Measurements from ENCODE around the gene FARP2. TPM values are rescaled to one million over a fixed set of nuclear protein-coding genes. Genes with fewer than 3 reads are reported as not detected.

Gene FARP2
- total RNA-seq, 4 donors from 2014 or later = 42.7 to 229 (median 93.2) TPM

DNA sequence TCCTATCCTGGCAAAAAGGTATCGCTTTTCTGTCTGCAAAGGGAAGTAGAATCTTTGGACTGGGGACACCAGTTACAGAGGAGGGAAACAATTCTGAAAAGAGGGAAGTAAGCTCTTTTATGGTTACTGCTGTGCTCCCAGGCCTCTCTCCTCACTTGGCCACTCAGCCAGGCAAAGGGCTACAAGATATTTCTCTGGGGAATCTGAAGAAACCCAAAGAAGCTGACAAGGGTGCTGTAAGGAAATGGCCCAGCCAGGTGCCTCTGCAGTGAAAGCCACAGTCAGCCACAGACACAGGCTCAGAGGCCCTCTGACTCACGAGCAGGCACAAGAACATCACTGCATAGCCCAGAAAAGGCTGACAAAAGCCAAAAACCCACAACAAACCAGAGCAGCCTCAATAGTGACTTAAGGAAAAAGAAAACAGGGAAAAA is 46.4 kb upstream of the FARP2 start:
- H3K36me3 ChIP-seq = no peaks in the 10 kb centered on the region
- peak overlapping the region in 1 of 4 donors; percentile 2 for H3K27ac ChIP-seq
- no peak for DNase-seq (ENCODE audit: low spot score in 2 of 2)
- H3K4me3 ChIP-seq = no peak overlapping the region
- no peaks in the 10 kb centered on the region for H3K27me3 ChIP-seq
- 59 to 76% methylated on average over 2 of the region's 2 CpGs for WGBS, 2 donors
- H3K4me1 ChIP-seq = peaks cover 0 to 58% (median 20%) of the 10 kb centered on the region in 4 donors
- H3K9me3 ChIP-seq = no peaks in the 10 kb centered on the region
- TF ChIP-seq POLR2A (IDR thresholded peaks at IDR 0.05) (no peak), EP300 (IDR thresholded peaks at IDR 0.05) (no peak)
- TF ChIP-seq, protein P1, sequence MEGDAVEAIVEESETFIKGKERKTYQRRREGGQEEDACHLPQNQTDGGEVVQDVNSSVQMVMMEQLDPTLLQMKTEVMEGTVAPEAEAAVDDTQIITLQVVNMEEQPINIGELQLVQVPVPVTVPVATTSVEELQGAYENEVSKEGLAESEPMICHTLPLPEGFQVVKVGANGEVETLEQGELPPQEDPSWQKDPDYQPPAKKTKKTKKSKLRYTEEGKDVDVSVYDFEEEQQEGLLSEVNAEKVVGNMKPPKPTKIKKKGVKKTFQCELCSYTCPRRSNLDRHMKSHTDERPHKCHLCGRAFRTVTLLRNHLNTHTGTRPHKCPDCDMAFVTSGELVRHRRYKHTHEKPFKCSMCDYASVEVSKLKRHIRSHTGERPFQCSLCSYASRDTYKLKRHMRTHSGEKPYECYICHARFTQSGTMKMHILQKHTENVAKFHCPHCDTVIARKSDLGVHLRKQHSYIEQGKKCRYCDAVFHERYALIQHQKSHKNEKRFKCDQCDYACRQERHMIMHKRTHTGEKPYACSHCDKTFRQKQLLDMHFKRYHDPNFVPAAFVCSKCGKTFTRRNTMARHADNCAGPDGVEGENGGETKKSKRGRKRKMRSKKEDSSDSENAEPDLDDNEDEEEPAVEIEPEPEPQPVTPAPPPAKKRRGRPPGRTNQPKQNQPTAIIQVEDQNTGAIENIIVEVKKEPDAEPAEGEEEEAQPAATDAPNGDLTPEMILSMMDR (IDR thresholded peaks at IDR 0.05) = no peak

DNA sequence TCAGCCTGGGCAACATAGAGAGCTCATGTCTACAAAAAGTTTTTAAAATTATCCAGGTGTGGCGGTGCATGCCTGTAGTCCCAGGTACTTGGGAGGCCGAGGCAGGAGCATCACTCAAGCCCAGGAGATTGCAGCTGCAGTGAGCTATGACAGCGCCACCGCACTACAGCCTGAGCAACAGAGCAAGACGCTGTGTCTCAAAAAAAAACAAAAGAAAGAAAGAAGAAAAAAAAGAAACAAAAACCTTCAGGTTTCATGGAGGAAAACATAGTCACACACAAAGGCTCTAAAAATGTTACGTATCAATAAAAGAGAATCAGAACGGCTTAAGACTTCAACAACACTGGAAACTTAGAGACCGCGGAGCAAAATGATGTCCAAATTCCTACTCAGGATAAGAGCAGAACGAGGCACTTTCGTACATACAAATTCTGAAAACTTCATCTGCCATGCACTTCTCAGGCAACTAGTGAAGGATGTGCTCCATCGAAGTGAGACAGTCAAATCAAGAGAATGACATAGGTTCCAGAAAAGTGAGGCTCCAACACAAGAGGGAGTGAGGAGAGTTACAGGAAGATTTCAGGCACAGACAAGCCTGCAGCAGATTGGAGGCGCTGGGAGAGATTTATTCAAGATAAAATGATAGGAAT is 45.0 kb upstream of the FARP2 start:
- Histone ChIP-seq H3K36me3 (no peaks in the 10 kb centered on the region), H3K4me1 (peaks cover 0 to 51% (median 20%) of the 10 kb centered on the region in 4 donors), H3K27me3 (no peaks in the 10 kb centered on the region), H3K27ac (no peak overlapping the region), H3K9me3 (no peaks in the 10 kb centered on the region), H3K4me3 (no peak overlapping the region)
- 89 to 90% methylated on average over 13 of the region's 13 CpGs for WGBS, 2 donors
- DNase-seq (ENCODE audit: low spot score in 2 of 2) = no peak
- TF ChIP-seq EP300 (IDR thresholded peaks at IDR 0.05) = no peak
- no peak for TF ChIP-seq POLR2A (IDR thresholded peaks at IDR 0.05)
- TF ChIP-seq, protein P1 (IDR thresholded peaks at IDR 0.05) = no peak

DNA sequence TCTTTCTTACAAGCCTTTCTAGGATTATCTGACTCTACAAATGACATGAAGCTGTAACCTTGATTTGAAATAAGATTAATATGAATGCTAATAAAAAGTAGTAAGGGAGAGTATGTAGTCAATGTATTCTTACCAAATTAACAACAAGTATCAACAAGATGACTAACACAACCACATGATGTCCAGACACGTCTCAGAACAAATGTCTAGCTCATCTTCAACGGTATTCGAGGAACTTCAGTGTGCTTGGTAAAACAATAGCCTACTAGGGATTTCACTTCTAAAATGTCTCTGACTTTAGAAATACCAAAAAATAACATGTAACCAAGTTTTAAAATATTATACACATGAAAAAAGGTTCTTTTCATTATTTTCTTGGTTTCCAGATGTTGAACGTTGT is 44.0 kb upstream of the FARP2 start:
- Histone ChIP-seq H3K4me3 (no peak overlapping the region), H3K27ac (no peak overlapping the region), H3K36me3 (no peaks in the 10 kb centered on the region), H3K9me3 (no peaks in the 10 kb centered on the region), H3K27me3 (no peaks in the 10 kb centered on the region), H3K4me1 (peaks cover 0 to 57% (median 23%) of the 10 kb centered on the region in 4 donors)
- TF ChIP-seq EP300 (IDR thresholded peaks at IDR 0.05) = no peak
- TF ChIP-seq, protein P1 (IDR thresholded peaks at IDR 0.05) = no peak
- DNase-seq (ENCODE audit: low spot score in 2 of 2) = no peak
- 64 to 71% methylated on average over 4 of the region's 4 CpGs for WGBS, 2 donors

DNA sequence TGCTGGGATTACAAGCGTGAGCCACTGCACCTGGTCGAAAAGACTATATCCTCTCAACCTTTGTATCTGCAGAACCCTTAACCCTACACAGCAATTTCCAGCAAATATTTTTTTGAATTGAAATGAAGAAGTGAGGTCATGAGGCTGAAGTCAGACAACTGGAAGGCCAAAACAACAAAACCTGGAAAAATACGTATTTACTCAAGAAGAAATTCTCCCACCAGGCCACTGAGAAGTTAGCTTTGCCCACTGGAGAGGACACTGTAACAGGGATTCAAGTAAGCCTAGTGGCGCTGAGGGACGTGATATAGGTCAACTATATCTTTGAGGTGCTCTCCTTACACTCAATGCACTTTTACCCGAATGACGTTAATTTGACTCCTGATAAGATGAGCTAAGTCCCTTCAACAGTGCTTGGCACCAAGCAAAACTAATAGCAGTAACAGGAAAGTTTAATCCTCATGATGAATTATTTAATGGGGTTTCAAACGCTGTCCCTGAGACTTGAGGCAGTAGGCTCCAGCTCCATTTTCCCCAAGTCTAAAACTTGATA is 42.5 kb upstream of the FARP2 start:
- Histone ChIP-seq H3K36me3 (no peaks in the 10 kb centered on the region), H3K9me3 (no peaks in the 10 kb centered on the region), H3K4me3 (no peak overlapping the region), H3K4me1 (peaks cover 0 to 65% (median 32%) of the 10 kb centered on the region in 4 donors), H3K27me3 (no peaks in the 10 kb centered on the region), H3K27ac (peak overlapping the region in 1 of 4 donors; percentile 98)
- DNase-seq (ENCODE audit: low spot score in 2 of 2) = no peak
- WGBS, 2 donors = 86 to 89% methylated on average over 8 of the region's 8 CpGs
- TF ChIP-seq EP300 (IDR thresholded peaks at IDR 0.05) (no peak), POLR2A (IDR thresholded peaks at IDR 0.05) (no peak)
- TF ChIP-seq, protein P1 (IDR thresholded peaks at IDR 0.05) = no peak
